CD4-positive, CD25-positive, alpha-beta regulatory T cell (primary cell): ENCODE data around the gene MPP7. TPM values are rescaled to one million over a fixed set of nuclear protein-coding genes. Genes with fewer than 3 reads are reported as not detected.

Experiments used
- ATAC-seq, 2 donors: fragments of 150-1000 bp; cut with Tn5 transposase; one replicate each; pipeline ENCODE4 v1.10.0; 2021; ENCODE audit warnings: low read depth in 2 of 2, moderate number of reproducible peaks in 2 of 2, moderate library complexity in 1 of 2
- DNase-seq, 3 donors: peaks; one replicate each; pipeline versions ENCODE4 v3.0.0 to v3.0.0-alpha.2; 2012 to 2022; ENCODE audit warnings: mixed read lengths in 1 of 3
- H3K27ac ChIP-seq: one replicate; pipeline ENCODE4 v1.7.0; 2013; ENCODE audit warnings: mild to moderate bottlenecking, low read length; ENCODE audit not compliant: insufficient read depth, poor library complexity, severe bottlenecking
- H3K27me3 ChIP-seq: one replicate; pipeline ENCODE4 v1.7.0; 2013; ENCODE audit warnings: low read length; ENCODE audit not compliant: control insufficient read depth, insufficient read depth
- H3K36me3 ChIP-seq: one replicate; pipeline ENCODE4 v1.7.0; 2013; ENCODE audit warnings: mild to moderate bottlenecking, low read length, moderate library complexity; ENCODE audit not compliant: control insufficient read depth, insufficient read depth
- H3K4me1 ChIP-seq: 2 replicates; pipeline ENCODE4 v1.7.0; 2013; ENCODE audit warnings: mild to moderate bottlenecking, low read length; ENCODE audit not compliant: insufficient read depth, control insufficient read depth, poor library complexity, severe bottlenecking
- H3K4me3 ChIP-seq: one replicate; pipeline ENCODE4 v1.7.0; 2013; ENCODE audit warnings: low read depth, mild to moderate bottlenecking, low read length, moderate library complexity
- H3K9me3 ChIP-seq, 2 experiments: 1 replicate in 1 of 2; 2 replicates in 1 of 2; pipeline ENCODE4 v1.7.0; 2013; ENCODE audit warnings: low read length in 2 of 2, mild to moderate bottlenecking in 1 of 2, moderate library complexity in 1 of 2; ENCODE audit not compliant: control insufficient read depth in 2 of 2
- H3K27ac Mint-ChIP-seq, 3 donors: one replicate each; pipeline ENCODE4 v1.8.0; 2020 to 2022; ENCODE audit warnings: mild to moderate bottlenecking in 3 of 3, mixed read lengths in 3 of 3, moderate library complexity in 2 of 3
- H3K27me3 Mint-ChIP-seq: one replicate; pipeline ENCODE4 v1.8.0; 2022; ENCODE audit warnings: mild to moderate bottlenecking, mixed read lengths
- H3K36me3 Mint-ChIP-seq: one replicate; pipeline ENCODE4 v1.8.0; 2020; ENCODE audit warnings: mixed read lengths
- H3K4me1 Mint-ChIP-seq, 4 donors: one replicate each; pipeline ENCODE4 v1.8.0; 2020 to 2022; ENCODE audit warnings: mixed read lengths in 4 of 4, mild to moderate bottlenecking in 1 of 4
- H3K4me3 Mint-ChIP-seq, 4 donors: one replicate each; pipeline ENCODE4 v1.8.0; 2020 to 2022; ENCODE audit warnings: mild to moderate bottlenecking in 4 of 4, mixed read lengths in 4 of 4, moderate library complexity in 3 of 4
- H3K9me3 Mint-ChIP-seq, 7 donors: one replicate each; pipeline ENCODE4 v1.8.0; 2020 to 2022; ENCODE audit warnings: mixed read lengths in 7 of 7, mild to moderate bottlenecking in 3 of 7, moderate library complexity in 2 of 7
- polyA plus RNA-seq, 4 donors: library from polyadenylated mRNA; unstranded; fragments of 300-500 nt; fragmentation: Illumina TruSeq; gene quantifications; one replicate each; pipeline ENCODE4 v1.2.3, GENCODE V29; 2021
- total RNA-seq: library from RNA; stranded (reverse); gene quantifications from one replicate; pipeline ENCODE4 v1.2.3, GENCODE V29; 2022

MPP7 gene
- total and polyA plus RNA-seq, 5 donors from 2014 or later: 6.8 to 14.3 (median 12.9) TPM

GRCh38 chr10:28294169-28294532 is 8.7 kb downstream of the MPP7 start:
- no peaks in the 10 kb centered on the region for H3K36me3 ChIP-seq
- no peaks in the 10 kb centered on the region for H3K9me3 Mint-ChIP-seq
- H3K27ac Mint-ChIP-seq: peak overlapping the region in 2 of 3 donors; percentile 38 to 74
- H3K27me3 Mint-ChIP-seq: no peaks in the 10 kb centered on the region
- H3K27ac ChIP-seq: no peak overlapping the region
- no peak overlapping the region for H3K4me3 ChIP-seq
- no peak for DNase-seq
- ATAC-seq: no peak
- peaks cover 5 to 65% (median 28%) of the 10 kb centered on the region in 4 donors for H3K4me1 Mint-ChIP-seq
- H3K4me1 ChIP-seq: peaks cover 3% of the 10 kb centered on the region
- peaks cover 5% of the 10 kb centered on the region for H3K36me3 Mint-ChIP-seq
- peak overlapping the region in 3 of 4 donors; percentile 5 to 63 (median 18) for H3K4me3 Mint-ChIP-seq
- no peaks in the 10 kb centered on the region for H3K27me3 ChIP-seq
- H3K9me3 ChIP-seq: no peaks in the 10 kb centered on the region

GRCh38 chr10:28293236-28294168 is 9.4 kb downstream of the MPP7 start:
- Histone ChIP-seq H3K4me1 (peaks cover 3% of the 10 kb centered on the region), H3K9me3 (no peaks in the 10 kb centered on the region), H3K36me3 (no peaks in the 10 kb centered on the region), H3K27ac (no peak overlapping the region), H3K27me3 (no peaks in the 10 kb centered on the region), H3K4me3 (no peak overlapping the region)
- no peaks in the 10 kb centered on the region for H3K9me3 Mint-ChIP-seq
- no peak for ATAC-seq
- H3K36me3 Mint-ChIP-seq: peaks cover 5% of the 10 kb centered on the region
- no peaks in the 10 kb centered on the region for H3K27me3 Mint-ChIP-seq
- peak overlapping the region in 2 of 4 donors; percentile 18 to 44 for H3K4me3 Mint-ChIP-seq
- H3K4me1 Mint-ChIP-seq: peaks cover 5 to 60% (median 24%) of the 10 kb centered on the region in 4 donors
- peak overlapping the region in 2 of 3 donors; percentile 38 to 74 for H3K27ac Mint-ChIP-seq
- DNase-seq: no peak

GRCh38 chr10:28291881-28292297 is 11.0 kb downstream of the MPP7 start:
- no peak for DNase-seq
- H3K27ac Mint-ChIP-seq: no peak overlapping the region
- H3K9me3 Mint-ChIP-seq: no peaks in the 10 kb centered on the region
- no peaks in the 10 kb centered on the region for H3K9me3 ChIP-seq
- H3K27me3 ChIP-seq: no peaks in the 10 kb centered on the region
- peak in 1 of 2 donors; percentile 53 for ATAC-seq
- no peaks in the 10 kb centered on the region for H3K27me3 Mint-ChIP-seq
- no peak overlapping the region for H3K4me3 Mint-ChIP-seq
- peaks cover 5 to 51% (median 23%) of the 10 kb centered on the region in 4 donors for H3K4me1 Mint-ChIP-seq
- H3K36me3 Mint-ChIP-seq: peaks cover 5% of the 10 kb centered on the region
- no peak overlapping the region for H3K4me3 ChIP-seq
- H3K36me3 ChIP-seq: no peaks in the 10 kb centered on the region
- peaks cover 3% of the 10 kb centered on the region for H3K4me1 ChIP-seq
- no peak overlapping the region for H3K27ac ChIP-seq

GRCh38 chr10:28285816-28286215 is 17.0 kb downstream of the MPP7 start:
- peaks cover 4 to 38% (median 14%) of the 10 kb centered on the region in 4 donors for H3K4me1 Mint-ChIP-seq
- no peaks in the 10 kb centered on the region for H3K36me3 Mint-ChIP-seq
- H3K4me3 Mint-ChIP-seq: no peak overlapping the region
- DNase-seq (no peak), ATAC-seq (no peak)
- no peak overlapping the region for H3K4me3 ChIP-seq
- no peaks in the 10 kb centered on the region for H3K9me3 ChIP-seq
- no peaks in the 10 kb centered on the region for H3K27me3 ChIP-seq
- no peaks in the 10 kb centered on the region for H3K27me3 Mint-ChIP-seq
- no peaks in the 10 kb centered on the region for H3K36me3 ChIP-seq
- H3K27ac ChIP-seq: no peak overlapping the region
- H3K9me3 Mint-ChIP-seq: no peaks in the 10 kb centered on the region
- H3K27ac Mint-ChIP-seq: no peak overlapping the region
- H3K4me1 ChIP-seq: no peaks in the 10 kb centered on the region

- H3K36me3 ChIP-seq: no peaks in the 10 kb centered on the region
- no peak overlapping the region for H3K27ac ChIP-seq
- Mint-ChIP-seq H3K27me3 (no peaks in the 10 kb centered on the region), H3K4me3 (no peak overlapping the region), H3K9me3 (no peaks in the 10 kb centered on the region), H3K36me3 (no peaks in the 10 kb centered on the region), H3K4me1 (peaks cover 4 to 36% (median 15%) of the 10 kb centered on the region in 4 donors), H3K27ac (no peak overlapping the region)
- no peak for ATAC-seq
- DNase-seq: no peak
- H3K27me3 ChIP-seq: no peaks in the 10 kb centered on the region
- no peak overlapping the region for H3K4me3 ChIP-seq
- no peaks in the 10 kb centered on the region for H3K4me1 ChIP-seq
- H3K9me3 ChIP-seq: no peaks in the 10 kb centered on the region
Observed at GRCh38 chr10:28284126-28284525, 18.7 kb downstream of the MPP7 start.

GRCh38 chr10:28283251-28283650 is 19.6 kb downstream of the MPP7 start:
- no peaks in the 10 kb centered on the region for H3K36me3 ChIP-seq
- no peak for ATAC-seq
- no peaks in the 10 kb centered on the region for H3K9me3 Mint-ChIP-seq
- H3K4me3 ChIP-seq: no peak overlapping the region
- H3K27me3 ChIP-seq: no peaks in the 10 kb centered on the region
- no peaks in the 10 kb centered on the region for H3K4me1 ChIP-seq
- peaks cover 4 to 36% (median 17%) of the 10 kb centered on the region in 4 donors for H3K4me1 Mint-ChIP-seq
- H3K27me3 Mint-ChIP-seq: no peaks in the 10 kb centered on the region
- H3K36me3 Mint-ChIP-seq: no peaks in the 10 kb centered on the region
- no peak for DNase-seq
- H3K27ac ChIP-seq: no peak overlapping the region
- no peak overlapping the region for H3K4me3 Mint-ChIP-seq
- peak overlapping the region in 1 of 3 donors; percentile 45 for H3K27ac Mint-ChIP-seq
- no peaks in the 10 kb centered on the region for H3K9me3 ChIP-seq

- H3K4me1 Mint-ChIP-seq: peaks cover 4 to 33% (median 17%) of the 10 kb centered on the region in 4 donors
Observed at GRCh38 chr10:28282336-28282735, 20.5 kb downstream of the MPP7 start.

More at GRCh38 chr10:28282336-28282735, 20.5 kb downstream of the MPP7 start:
- H3K36me3 Mint-ChIP-seq: no peaks in the 10 kb centered on the region
- H3K27ac Mint-ChIP-seq: no peak overlapping the region
- H3K4me3 Mint-ChIP-seq: no peak overlapping the region
- H3K27me3 ChIP-seq: no peaks in the 10 kb centered on the region
- no peak for ATAC-seq
- H3K4me1 ChIP-seq: no peaks in the 10 kb centered on the region
- no peaks in the 10 kb centered on the region for H3K9me3 ChIP-seq
- no peaks in the 10 kb centered on the region for H3K9me3 Mint-ChIP-seq
- no peak overlapping the region for H3K4me3 ChIP-seq
- H3K27ac ChIP-seq: no peak overlapping the region
- DNase-seq: no peak
- no peaks in the 10 kb centered on the region for H3K27me3 Mint-ChIP-seq
- H3K36me3 ChIP-seq: no peaks in the 10 kb centered on the region
